NCI-H146 treated with DMSO at 0.1 percent for 48 hours (cell line): ENCODE measurements around the gene CFD.
"Not testable (repeated sequence)": the region's sequence is repeated elsewhere in the genome, so short reads cannot be mapped to it uniquely, and the experiment has no call there.

Experiments used
- DNase-seq: peaks from one replicate; lab custom pipeline; 2025; ENCODE audit not compliant: unreplicated experiment; lab: John Stamatoyannopoulos, UW

Gene CFD

GRCh38 chr19:858868-859843 is at the start of gene CFD:
Gene CFD, plus strand, starts transcription at chr19:859664. Its CDS starts 26 bp downstream, at chr19:859690.
- no peak for DNase-seq

- no peak for DNase-seq
Measured at GRCh38 chr19:810077-810855, 49.2 kb upstream of the CFD start.

DNA sequence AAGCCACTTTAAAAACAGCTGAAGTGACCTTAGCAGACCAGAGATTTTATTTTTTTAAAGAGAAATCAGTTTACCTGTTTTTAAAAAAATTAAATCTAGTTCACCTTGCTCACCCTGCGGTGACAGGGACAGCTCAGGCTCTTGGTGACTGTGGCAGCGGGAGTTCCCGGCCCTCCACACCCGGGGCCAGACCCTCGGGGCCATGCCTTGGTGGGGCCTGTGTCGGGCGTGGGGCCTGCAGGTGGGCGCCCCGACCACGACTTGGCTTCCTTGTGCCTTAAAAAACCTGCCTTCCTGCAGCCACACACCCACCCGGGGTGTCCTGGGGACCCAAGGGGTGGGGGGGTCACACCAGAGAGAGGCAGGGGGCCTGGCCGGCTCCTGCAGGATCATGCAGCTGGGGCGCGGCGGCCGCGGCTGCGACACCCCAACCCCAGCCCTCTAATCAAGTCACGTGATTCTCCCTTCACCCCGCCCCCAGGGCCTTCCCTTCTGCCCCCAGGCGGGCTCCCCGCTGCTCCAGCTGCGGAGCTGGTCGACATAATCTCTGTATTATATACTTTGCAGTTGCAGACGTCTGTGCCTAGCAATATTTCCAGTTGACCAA is 48.5 kb upstream of the CFD start:
- no peak for DNase-seq

GRCh38 chr19:811506-812048 is 47.9 kb upstream of the CFD start:
- DNase-seq, result no peak

GRCh38 chr19:812049-812746 is 47.3 kb upstream of the CFD start:
- no peak for DNase-seq

DNA sequence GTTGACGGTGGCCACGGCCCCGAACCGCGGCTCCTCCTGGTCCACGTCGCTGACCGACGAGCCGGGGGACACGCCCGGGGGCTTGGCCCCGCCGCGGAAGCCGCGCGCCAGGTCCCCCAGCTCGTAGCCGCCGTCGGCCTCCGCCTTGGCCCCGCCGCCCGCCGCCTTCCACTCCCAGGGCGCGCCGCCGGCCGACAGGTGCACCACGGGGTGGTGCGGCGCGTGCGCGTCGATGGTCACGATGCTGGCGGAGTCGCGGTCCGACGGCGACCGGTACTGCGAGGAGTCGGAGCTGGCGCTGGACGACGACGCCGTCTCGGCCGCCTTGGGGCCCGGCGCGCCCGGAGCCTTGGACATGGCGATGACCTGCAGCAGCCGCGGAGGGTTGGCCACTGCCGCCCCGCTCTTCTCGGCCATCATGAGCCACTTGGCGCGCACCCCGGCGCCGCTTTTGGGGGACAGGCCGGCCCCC is 46.7 kb upstream of the CFD start:
- DNase-seq, result no peak

GRCh38 chr19:813219-814151 is 46.0 kb upstream of the CFD start:
- DNase-seq, result no peak

- DNase-seq, result no peak
Measured at GRCh38 chr19:814152-815078, 45.0 kb upstream of the CFD start.

DNA sequence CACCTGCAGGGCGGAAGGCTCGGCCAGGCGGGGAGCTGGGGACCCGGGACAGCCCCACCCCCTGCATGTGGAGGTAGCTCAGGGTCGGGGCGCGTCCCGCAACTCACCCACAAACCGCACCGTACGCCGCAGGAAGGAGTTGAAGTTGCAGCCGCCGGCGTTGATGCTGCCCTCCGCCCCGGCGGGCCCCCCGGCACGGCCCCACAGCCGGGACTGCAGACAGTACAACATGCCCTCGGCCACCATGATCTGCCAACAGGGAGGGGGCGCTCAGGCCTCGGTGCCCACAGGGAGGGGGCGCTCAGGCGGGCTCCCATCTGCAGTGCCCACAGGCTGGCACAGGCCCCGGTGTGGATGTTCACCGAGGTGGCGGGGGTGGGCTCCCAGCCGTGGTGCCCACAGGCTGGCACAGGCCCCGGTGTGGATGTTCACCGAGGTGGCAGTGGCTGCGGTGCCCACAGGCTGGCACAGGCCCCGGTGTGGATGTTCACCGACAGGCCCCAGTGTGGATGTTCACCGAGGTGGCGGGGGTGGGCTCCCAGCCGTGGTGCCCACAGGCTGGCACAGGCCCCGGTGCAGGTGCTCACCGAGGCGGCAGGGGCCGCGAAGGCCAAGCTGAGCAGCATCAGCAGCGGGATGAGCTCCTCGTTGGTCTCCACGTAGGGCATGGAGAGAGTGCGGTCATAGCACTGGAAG is 44.2 kb upstream of the CFD start:
- DNase-seq, result no peak

DNA sequence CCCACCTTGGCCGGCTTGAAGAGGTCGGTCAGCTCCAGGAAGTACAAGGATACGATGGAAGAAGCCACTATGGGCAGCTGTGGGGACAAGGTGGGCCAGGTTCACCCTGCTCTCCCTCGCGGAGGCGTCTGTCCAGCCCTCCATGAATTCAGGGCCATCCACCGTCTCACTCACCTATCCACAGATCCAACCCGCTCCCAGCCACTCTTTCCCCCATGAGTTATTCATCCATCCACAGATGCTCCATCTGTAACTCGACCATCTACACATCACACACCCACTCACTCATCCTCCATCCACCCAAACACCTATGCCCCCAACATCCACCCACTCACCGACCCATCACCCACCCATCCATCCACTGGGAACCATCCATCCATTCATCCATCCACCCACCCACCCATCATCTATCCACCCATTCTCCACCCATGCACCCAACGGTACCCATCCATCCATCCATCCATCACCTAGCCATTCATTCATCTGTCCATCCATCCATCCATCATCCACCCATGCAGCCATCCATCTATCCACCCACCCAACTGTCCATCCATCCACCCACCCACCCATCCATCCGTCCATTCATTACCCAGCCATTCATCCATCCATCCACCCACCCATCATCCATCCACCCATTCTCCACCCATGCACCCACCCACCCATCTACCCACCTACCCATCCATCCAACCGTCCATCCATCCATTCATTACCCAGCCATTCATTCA is 43.5 kb upstream of the CFD start:
- no peak for DNase-seq

GRCh38 chr19:816500-816857 is 43.0 kb upstream of the CFD start:
- no peak for DNase-seq

DNA sequence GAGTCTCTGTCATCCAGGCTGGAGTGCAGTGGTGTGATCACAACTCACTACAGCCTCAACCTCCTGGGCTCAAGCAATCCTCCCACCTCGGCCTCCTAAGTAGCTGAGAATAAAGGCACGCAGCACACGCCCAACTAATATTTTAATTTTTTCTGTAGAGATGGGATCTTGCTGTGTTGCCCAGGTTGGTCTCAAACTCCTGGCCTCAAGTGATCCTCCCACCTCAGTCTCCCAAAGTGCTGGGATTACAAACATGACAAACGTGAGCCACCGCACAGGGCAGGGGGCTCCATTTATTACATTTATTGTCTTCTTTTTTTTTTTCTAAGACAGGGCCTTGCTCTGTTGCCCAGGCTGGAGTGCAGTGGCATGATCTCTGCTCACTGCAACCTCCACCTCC is 39.3 kb upstream of the CFD start:
- DNase-seq, result not testable (repeated sequence)

- no peak for DNase-seq
Measured at GRCh38 chr19:821231-821824, 38.1 kb upstream of the CFD start.

DNA sequence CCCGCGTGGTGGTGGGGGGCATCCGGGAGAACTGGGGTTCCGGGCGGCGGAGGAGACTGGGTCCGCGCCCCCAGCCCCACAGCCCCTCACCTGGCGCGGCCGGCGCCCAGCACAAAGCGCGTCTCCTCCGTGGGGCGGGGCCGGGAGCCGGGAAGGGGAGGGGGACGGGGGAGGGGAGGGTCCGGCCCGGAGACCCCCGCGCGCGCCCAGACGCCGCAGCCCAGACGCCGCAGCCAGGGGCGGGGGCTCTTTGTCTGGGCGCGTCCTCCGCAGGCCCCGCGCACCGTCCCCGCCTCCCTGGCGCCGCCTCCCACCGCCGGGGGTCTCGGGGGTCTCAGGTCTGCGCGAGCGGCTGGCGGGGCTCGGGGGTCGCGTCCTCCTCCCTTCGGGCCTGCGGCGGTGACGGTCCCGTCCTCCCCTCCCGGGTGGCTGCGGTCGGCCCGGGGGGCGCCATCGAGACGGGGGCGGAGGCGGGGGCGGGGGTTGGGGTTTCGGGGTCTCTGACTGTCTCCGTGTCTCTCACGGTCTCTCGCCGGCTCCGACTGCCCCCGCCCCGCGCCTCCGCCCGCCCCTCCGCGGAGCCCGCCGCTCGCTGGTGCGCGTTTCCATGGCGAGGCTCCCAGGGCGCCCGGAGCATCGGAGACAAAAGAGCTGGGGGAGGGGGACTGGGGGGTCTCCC is 37.5 kb upstream of the CFD start, which contains the start of gene PLPPR3:
Gene PLPPR3 (minus strand): TSS at position 131 of the 679 bp plus-strand sequence. CDS start 396 bp downstream, outside the sequence.
- no peak for DNase-seq

GRCh38 chr19:823565-824121 is 35.8 kb upstream of the CFD start:
- no peak for DNase-seq

GRCh38 chr19:824885-825284 is 34.6 kb upstream of the CFD start:
- no peak for DNase-seq
